Vagina (tissue), 2 donors: ENCODE data around the gene TSC2.

Source experiments
- POLR2A ChIP-seq, 2 donors: fragments of 450-650 bp; IDR thresholded peaks; one replicate each; pipeline ENCODE4 v1.6.1; 2017; ENCODE audit warnings: antibody characterized with exemption in 2 of 2, mild to moderate bottlenecking in 2 of 2, moderate library complexity in 2 of 2
- POLR2AphosphoS5 ChIP-seq, 2 donors: sonication (generic); formaldehyde crosslinking; IDR thresholded peaks; one replicate each; pipeline ENCODE4 v1.9.0; 2017; ENCODE audit warnings: antibody characterized with exemption in 2 of 2, mild to moderate bottlenecking in 2 of 2, low read depth in 1 of 2; ENCODE audit not compliant: insufficient read depth in 1 of 2
- TF ChIP-seq, protein P1 (sequence below), 3 experiments: fragments of 450-650 bp in 2 of 3; fragments of 200-600 bp in 1 of 3; sonication (generic) in 1 of 3; IDR thresholded peaks; one replicate each; pipeline ENCODE4 v1.5.1; 2017 to 2019; ENCODE audit warnings: antibody characterized with exemption in 3 of 3, mild to moderate bottlenecking in 2 of 3, moderate library complexity in 2 of 3

- TF ChIP-seq POLR2AphosphoS5 (IDR thresholded peaks at IDR 0.05; ENCODE audit: insufficient read depth in 1 of 2, low read depth in 1 of 2) (no peak), POLR2A (IDR thresholded peaks at IDR 0.05) (no peak)
- TF ChIP-seq, protein P1, sequence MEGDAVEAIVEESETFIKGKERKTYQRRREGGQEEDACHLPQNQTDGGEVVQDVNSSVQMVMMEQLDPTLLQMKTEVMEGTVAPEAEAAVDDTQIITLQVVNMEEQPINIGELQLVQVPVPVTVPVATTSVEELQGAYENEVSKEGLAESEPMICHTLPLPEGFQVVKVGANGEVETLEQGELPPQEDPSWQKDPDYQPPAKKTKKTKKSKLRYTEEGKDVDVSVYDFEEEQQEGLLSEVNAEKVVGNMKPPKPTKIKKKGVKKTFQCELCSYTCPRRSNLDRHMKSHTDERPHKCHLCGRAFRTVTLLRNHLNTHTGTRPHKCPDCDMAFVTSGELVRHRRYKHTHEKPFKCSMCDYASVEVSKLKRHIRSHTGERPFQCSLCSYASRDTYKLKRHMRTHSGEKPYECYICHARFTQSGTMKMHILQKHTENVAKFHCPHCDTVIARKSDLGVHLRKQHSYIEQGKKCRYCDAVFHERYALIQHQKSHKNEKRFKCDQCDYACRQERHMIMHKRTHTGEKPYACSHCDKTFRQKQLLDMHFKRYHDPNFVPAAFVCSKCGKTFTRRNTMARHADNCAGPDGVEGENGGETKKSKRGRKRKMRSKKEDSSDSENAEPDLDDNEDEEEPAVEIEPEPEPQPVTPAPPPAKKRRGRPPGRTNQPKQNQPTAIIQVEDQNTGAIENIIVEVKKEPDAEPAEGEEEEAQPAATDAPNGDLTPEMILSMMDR (IDR thresholded peaks at IDR 0.05) = no peak
Measured at GRCh38 chr16:2070576-2071453, 23.0 kb downstream of the TSC2 start.
